SK-N-SH treated with all-trans-retinoic acid at 6 μM for 48 hours (cell line): ENCODE measurements around the gene CNGA4.

Source experiments
- CREB5 ChIP-seq: fragments of 250-450 bp; sonication (Bioruptor Pico); IDR thresholded peaks from 2 replicates; pipeline ENCODE4 v1.5.1; 2020; ENCODE audit warnings: low read depth, mild to moderate bottlenecking, moderate library complexity
- ISL1 ChIP-seq: fragments of 250-450 bp; sonication (Bioruptor Pico); IDR thresholded peaks from 2 replicates; pipeline ENCODE4 v2.1.2; 2022; ENCODE audit warnings: mild to moderate bottlenecking, moderate library complexity
- PATZ1 ChIP-seq: fragments of 250-450 bp; sonication (Bioruptor Pico); IDR thresholded peaks from 2 replicates; pipeline ENCODE4 v1.8.0; 2020; ENCODE audit warnings: mild to moderate bottlenecking, moderate library complexity, borderline replicate concordance
- RARB ChIP-seq: fragments of 250-450 bp; sonication (Bioruptor Pico); IDR thresholded peaks from 2 replicates; pipeline ENCODE4 v1.8.0; 2021; ENCODE audit warnings: mild to moderate bottlenecking, moderate library complexity
- TOX ChIP-seq: fragments of 250-450 bp; sonication (Bioruptor Pico); IDR thresholded peaks from 2 replicates; pipeline ENCODE4 v1.8.0; 2021; ENCODE audit warnings: mild to moderate bottlenecking, moderate library complexity, borderline replicate concordance
- ZC3H10 ChIP-seq: fragments of 250-450 bp; sonication (Bioruptor Pico); IDR thresholded peaks from 2 replicates; pipeline ENCODE4 v1.5.1; 2021; ENCODE audit warnings: mild to moderate bottlenecking, moderate library complexity
- ZFP3 ChIP-seq: fragments of 250-450 bp; sonication (Bioruptor Pico); IDR thresholded peaks from 2 replicates; pipeline ENCODE4 v1.5.0; 2020; ENCODE audit warnings: mild to moderate bottlenecking, moderate library complexity
- ZFP30 ChIP-seq: fragments of 450-650 bp; formaldehyde crosslinking; IDR thresholded peaks from 2 replicates; pipeline ENCODE4 v1.5.0; 2022; ENCODE audit warnings: mild to moderate bottlenecking, moderate library complexity
- ZNF565 ChIP-seq: fragments of 450-650 bp; formaldehyde crosslinking; conservative IDR thresholded peaks from 2 replicates; pipeline ENCODE4 v1.5.0; 2020; ENCODE audit warnings: low read depth, mild to moderate bottlenecking, moderate library complexity
- ZNF8 ChIP-seq: fragments of 450-650 bp; formaldehyde crosslinking; IDR thresholded peaks from 2 replicates; pipeline ENCODE4 v1.5.0; 2020; ENCODE audit warnings: mild to moderate bottlenecking, moderate library complexity

- no peak for TF ChIP-seq RARB (CRISPR knock-in tag)
- no peak for TF ChIP-seq TOX (CRISPR knock-in tag)
- TF ChIP-seq ZFP30 (CRISPR knock-in tag), result no peak
- no peak for TF ChIP-seq ISL1 (CRISPR knock-in tag)
- no peak for TF ChIP-seq ZNF565
- no peak for TF ChIP-seq ZFP3 (CRISPR knock-in tag)
- TF ChIP-seq CREB5 (CRISPR knock-in tag), result no peak
- TF ChIP-seq ZNF8, result no peak
- TF ChIP-seq ZC3H10 (CRISPR knock-in tag), result no peak
- no peak for TF ChIP-seq PATZ1 (CRISPR knock-in tag)
Observed at GRCh38 chr11:6283453-6284023, 44.6 kb downstream of the CNGA4 start.
